ENCODE data around the gene CDH13.

DNA sequence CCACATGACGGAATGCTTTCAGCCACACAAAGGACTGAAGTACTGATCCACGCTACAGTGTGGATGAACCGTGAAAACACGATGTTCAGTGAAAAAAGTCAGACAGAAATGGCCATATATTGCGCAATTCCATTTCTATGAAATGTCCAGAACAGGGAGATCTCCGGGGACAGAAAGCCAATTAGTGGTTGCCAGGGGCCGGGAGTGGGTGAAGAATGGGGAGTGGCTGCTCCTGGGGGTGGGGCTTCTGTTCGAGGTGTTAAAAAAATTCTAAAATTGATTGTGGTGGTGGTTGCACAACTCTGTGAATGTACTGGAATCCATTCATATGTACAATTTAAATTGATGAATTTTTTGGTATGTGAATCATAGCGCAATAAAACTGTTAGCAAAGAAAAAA is 1026.2 kb downstream of the CDH13 start:
- TF ChIP-seq, protein P1, sequence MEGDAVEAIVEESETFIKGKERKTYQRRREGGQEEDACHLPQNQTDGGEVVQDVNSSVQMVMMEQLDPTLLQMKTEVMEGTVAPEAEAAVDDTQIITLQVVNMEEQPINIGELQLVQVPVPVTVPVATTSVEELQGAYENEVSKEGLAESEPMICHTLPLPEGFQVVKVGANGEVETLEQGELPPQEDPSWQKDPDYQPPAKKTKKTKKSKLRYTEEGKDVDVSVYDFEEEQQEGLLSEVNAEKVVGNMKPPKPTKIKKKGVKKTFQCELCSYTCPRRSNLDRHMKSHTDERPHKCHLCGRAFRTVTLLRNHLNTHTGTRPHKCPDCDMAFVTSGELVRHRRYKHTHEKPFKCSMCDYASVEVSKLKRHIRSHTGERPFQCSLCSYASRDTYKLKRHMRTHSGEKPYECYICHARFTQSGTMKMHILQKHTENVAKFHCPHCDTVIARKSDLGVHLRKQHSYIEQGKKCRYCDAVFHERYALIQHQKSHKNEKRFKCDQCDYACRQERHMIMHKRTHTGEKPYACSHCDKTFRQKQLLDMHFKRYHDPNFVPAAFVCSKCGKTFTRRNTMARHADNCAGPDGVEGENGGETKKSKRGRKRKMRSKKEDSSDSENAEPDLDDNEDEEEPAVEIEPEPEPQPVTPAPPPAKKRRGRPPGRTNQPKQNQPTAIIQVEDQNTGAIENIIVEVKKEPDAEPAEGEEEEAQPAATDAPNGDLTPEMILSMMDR (conservative IDR thresholded peaks at IDR 0.05; ENCODE audit: low read length), result no peak
- TF ChIP-seq EZH2phosphoT487 (IDR thresholded peaks at IDR 0.05; ENCODE audit: borderline replicate concordance, low read depth, low read length), result no peak

Measured in OCI-LY7 (cell line).